Activated CD8-positive, alpha-beta memory T cell treated with anti-CD3 and anti-CD28 coated beads for 36 hours (primary cell): ENCODE results near the gene UBA3. TPM values are rescaled to one million over a fixed set of nuclear protein-coding genes. Genes with fewer than 3 reads are reported as not detected.

Source experiments
- CTCF ChIA-PET: fragments of 350-600 bp; sonication (Branson Sonifier 250); formaldehyde crosslinking; loops from one replicate; lab custom pipeline; 2021; ENCODE audit warnings: antibody characterized with exemption; lab: Charles Lee
- POLR2A ChIA-PET: fragments of 350-600 bp; sonication (Branson Sonifier 250); formaldehyde crosslinking; loops from one replicate; lab custom pipeline; 2021; ENCODE audit warnings: antibody characterized with exemption; lab: Charles Lee
- total RNA-seq, 2 experiments: library from RNA; stranded (reverse); gene quantifications; one replicate each; pipeline ENCODE4 v1.2.3, GENCODE V29; 2021

The UBA3 gene
- total RNA-seq, 2 experiments from 2014 or later = 78.1 to 82.1 TPM

- POLR2A ChIA-PET = interaction anchor here (0.6 kb wide), 1 partner anchor 19 kb away, joined by 3 read pairs; no protein-coding TSS in a partner anchor
These were observed 70.4 kb downstream of the UBA3 start for GRCh38 chr3:69009559-69010410.

GRCh38 chr3:69008980-69009379 lies 71.2 kb downstream of the UBA3 start:
- ChIA-PET CTCF (no interaction called here), POLR2A (no interaction called here)

More at GRCh38 chr3:69009559-69010410, 70.4 kb downstream of the UBA3 start:
- CTCF ChIA-PET = no interaction called here

GRCh38 chr3:69005791-69006482 lies 74.2 kb downstream of the UBA3 start:
- ChIA-PET CTCF (interaction anchor here (1.1 kb wide), 1 partner anchor 8 kb away, joined by 4 read pairs; the partner anchor contains the start of gene EOGT), POLR2A (interaction anchor here (0.6 kb wide), 1 partner anchor 45 kb away, joined by 3 read pairs; no protein-coding TSS in a partner anchor)

- ChIA-PET POLR2A (no interaction called here), CTCF (interaction anchor here (1.1 kb wide), 1 partner anchor 9 kb away, joined by 4 read pairs; the partner anchor contains the start of gene EOGT)
These were observed 74.9 kb downstream of the UBA3 start for GRCh38 chr3:69005071-69005790.

Other genes starting within 250 kb of the UBA3 start
- not detected for gene TAFA4, start 147.8 kb downstream of the UBA3 start, total RNA-seq
- 10 to 100 TPM; 15.6 to 18.2 TPM for gene EOGT, start 66.7 kb downstream of the UBA3 start, total RNA-seq
- 10 to 100 TPM; 32.2 to 33.1 TPM for gene TMF1, start 28.0 kb downstream of the UBA3 start, total RNA-seq
- gene ARL6IP5, start 4.6 kb upstream of the UBA3 start, total RNA-seq = 100 to 1,000 TPM; 102 to 108 TPM
- gene LMOD3, start 42.2 kb upstream of the UBA3 start, total RNA-seq = not detected